ENCODE results near the gene ZBTB20. TPM values are rescaled to one million over a fixed set of nuclear protein-coding genes. Genes with fewer than 3 reads are reported as not detected.

ZBTB20 gene
- total RNA-seq, 6 experiments from 2014 or later = 36.7 to 59.4 (median 46.7) TPM

DNA sequence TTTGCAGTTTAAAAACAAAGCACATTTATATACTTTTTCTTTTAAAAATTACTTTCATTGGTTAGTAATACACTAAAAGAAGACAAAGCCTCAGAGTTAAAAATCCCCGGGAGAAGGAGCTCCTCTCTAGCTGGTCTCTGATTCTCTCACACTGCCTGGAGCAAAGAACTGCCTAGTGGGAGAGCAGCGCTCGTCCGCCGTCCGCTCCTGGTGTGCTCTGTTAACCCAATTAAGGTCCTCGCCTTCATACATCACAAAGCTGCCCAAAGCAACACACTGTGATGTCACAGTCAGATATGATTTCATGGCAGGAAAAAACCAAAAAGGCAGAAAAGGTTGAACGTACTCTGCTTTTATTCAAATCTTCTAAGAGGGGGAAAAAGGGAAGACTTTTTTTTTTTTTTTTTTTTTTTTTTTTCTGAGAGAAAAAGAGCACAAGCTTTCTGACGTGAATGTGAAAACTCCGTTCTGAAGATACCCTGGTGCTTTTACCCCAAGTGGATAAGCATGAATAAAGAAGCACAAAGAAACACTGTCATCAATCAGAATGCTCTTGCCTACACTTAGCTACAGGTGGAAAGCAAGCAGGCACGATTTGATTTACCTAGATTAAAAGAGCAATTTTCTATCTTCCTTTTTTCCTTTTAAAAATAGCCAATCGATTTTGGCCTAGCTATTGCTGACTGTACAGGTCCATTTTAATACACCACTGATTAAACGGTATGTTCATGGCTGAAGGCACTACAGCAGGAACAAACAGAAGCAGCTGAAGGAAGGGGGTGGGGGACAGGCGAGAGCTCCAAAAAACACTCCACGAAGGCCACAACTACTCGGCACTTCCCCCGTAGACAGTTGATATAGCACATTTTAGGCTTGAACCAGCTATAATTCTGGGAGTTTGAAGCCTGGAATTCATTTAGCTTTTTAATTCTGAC lies 738.1 kb downstream of the ZBTB20 start:
- Histone ChIP-seq H3K9me3 (no peaks in the 10 kb centered on the region), H3K27me3 (no peaks in the 10 kb centered on the region), H3K36me3 (no peaks in the 10 kb centered on the region), H3K4me1 (peaks cover 0 to 30% (median 6%) of the 10 kb centered on the region in 4 donors), H3K4me3 (no peak overlapping the region), H3K27ac (peak overlapping the region in 1 of 3 donors; percentile 0)
- peak; percentile 50 to 72 (median 60) for ATAC-seq
- intact Hi-C loops (cut with DNase I) = no loop called here
- no peak for DNase-seq
- WGBS (ENCODE audit: insufficient coverage, low coverage, low lambda C conversion rate, missing lambda C conversion rate) = 32% methylated on average over 17 of the region's 17 CpGs
- no peak for TF ChIP-seq POLR2A (IDR thresholded peaks at IDR 0.05)
- TF ChIP-seq, protein P1, sequence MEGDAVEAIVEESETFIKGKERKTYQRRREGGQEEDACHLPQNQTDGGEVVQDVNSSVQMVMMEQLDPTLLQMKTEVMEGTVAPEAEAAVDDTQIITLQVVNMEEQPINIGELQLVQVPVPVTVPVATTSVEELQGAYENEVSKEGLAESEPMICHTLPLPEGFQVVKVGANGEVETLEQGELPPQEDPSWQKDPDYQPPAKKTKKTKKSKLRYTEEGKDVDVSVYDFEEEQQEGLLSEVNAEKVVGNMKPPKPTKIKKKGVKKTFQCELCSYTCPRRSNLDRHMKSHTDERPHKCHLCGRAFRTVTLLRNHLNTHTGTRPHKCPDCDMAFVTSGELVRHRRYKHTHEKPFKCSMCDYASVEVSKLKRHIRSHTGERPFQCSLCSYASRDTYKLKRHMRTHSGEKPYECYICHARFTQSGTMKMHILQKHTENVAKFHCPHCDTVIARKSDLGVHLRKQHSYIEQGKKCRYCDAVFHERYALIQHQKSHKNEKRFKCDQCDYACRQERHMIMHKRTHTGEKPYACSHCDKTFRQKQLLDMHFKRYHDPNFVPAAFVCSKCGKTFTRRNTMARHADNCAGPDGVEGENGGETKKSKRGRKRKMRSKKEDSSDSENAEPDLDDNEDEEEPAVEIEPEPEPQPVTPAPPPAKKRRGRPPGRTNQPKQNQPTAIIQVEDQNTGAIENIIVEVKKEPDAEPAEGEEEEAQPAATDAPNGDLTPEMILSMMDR (IDR thresholded peaks at IDR 0.05) = no peak

DNA sequence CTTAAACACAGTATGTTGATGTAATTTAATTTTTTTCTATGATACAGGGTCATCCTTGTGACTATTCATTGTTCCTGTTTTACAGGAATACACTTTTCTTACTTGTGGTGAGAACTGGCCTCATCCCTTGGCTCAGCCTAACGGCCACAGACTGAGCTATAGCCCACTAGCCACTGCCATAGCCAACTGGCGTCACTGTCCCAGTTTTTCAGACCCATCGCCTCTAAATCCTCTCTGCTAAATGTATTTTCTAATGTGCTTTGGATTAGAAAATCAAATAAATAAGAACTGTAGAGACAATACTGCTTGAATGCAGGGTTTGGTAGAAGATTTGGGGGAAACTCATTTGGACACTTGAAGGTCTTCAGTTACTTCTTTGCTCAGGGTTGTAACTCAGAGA lies 740.2 kb downstream of the ZBTB20 start:
- no peaks in the 10 kb centered on the region for H3K9me3 ChIP-seq
- no peak overlapping the region for H3K27ac ChIP-seq
- DNase-seq (no peak), ATAC-seq (no peak)
- H3K36me3 ChIP-seq = no peaks in the 10 kb centered on the region
- H3K27me3 ChIP-seq = no peaks in the 10 kb centered on the region
- intact Hi-C loops (cut with DNase I) = no loop called here
- H3K4me3 ChIP-seq = no peak overlapping the region
- H3K4me1 ChIP-seq = peaks cover 0 to 14% (median 6%) of the 10 kb centered on the region in 4 donors
- TF ChIP-seq, protein P1 (IDR thresholded peaks at IDR 0.05) = no peak
- TF ChIP-seq POLR2A (IDR thresholded peaks at IDR 0.05) = no peak
- 78% methylated on average over 3 of the region's 3 CpGs for WGBS (ENCODE audit: insufficient coverage, low coverage, low lambda C conversion rate, missing lambda C conversion rate)

DNA sequence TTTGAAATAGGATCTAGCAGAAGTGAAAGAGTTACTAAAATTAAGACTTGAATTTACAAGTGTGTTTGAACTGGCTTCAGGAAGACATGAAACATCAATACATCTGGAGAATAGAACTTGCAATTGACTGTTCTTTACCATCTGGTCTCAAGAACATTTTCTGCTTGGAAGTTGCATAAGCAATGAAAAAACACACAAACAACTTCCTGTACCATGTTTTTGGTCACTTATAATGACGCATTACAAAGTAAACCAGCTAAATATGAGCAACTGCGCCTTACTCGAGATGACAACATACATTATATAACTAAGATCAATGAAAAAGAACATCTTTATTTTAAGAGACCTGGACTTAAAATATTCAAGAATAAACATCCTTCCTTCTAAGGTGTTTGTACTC lies 740.8 kb downstream of the ZBTB20 start:
- DNase-seq (no peak), ATAC-seq (no peak)
- Histone ChIP-seq H3K4me3 (no peak overlapping the region), H3K36me3 (no peaks in the 10 kb centered on the region), H3K27ac (no peak overlapping the region), H3K9me3 (no peaks in the 10 kb centered on the region), H3K27me3 (no peaks in the 10 kb centered on the region), H3K4me1 (peaks cover 0 to 18% (median 7%) of the 10 kb centered on the region in 4 donors)
- 57% methylated on average over 3 of the region's 3 CpGs for WGBS (ENCODE audit: insufficient coverage, low coverage, low lambda C conversion rate, missing lambda C conversion rate)
- intact Hi-C loops (cut with DNase I) = no loop called here
- TF ChIP-seq, protein P1 (IDR thresholded peaks at IDR 0.05) = no peak
- no peak for TF ChIP-seq POLR2A (IDR thresholded peaks at IDR 0.05)

DNA sequence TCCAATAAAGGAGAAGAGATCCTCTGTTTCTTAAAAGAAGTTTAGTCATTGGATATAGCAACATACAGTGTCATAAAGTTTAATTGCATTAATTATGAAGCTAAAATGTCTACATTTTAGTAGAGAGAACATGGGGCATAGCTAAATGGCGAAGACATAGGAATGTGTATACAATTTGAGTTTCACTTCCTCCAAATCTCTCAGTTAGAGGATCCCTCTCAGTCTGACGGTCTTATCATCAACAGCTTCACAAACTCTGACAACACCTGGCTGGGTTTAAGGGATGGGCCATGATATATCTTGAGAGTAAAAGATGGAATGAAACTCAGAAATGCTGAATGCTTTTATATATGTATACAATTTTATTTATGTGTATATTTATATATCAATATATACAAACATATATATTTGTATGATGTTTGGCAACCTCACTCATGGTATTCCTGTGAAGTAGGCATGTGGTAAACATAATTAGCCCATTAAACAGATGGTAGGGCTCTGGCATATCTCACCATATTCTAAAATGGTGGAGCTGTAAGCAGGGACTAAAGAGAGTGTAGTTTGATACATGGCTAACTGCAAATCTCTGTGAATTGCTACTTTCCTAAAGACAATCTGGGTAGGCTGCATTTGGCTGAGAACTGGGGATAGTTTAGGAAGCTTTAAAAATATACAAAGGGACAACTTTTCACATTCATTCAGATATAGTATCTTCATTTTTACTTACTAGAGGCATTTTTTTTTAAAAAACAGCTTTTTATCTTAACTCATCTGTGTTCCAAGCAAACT lies 741.7 kb downstream of the ZBTB20 start:
- TF ChIP-seq, protein P1 (IDR thresholded peaks at IDR 0.05) = no peak
- no peak for TF ChIP-seq POLR2A (IDR thresholded peaks at IDR 0.05)
- no peak for ATAC-seq
- Histone ChIP-seq H3K4me3 (no peak overlapping the region), H3K4me1 (peaks cover 0 to 20% (median 7%) of the 10 kb centered on the region in 4 donors), H3K9me3 (no peaks in the 10 kb centered on the region), H3K27me3 (no peaks in the 10 kb centered on the region), H3K36me3 (no peaks in the 10 kb centered on the region), H3K27ac (no peak overlapping the region)
- intact Hi-C loops (cut with DNase I) = no loop called here
- WGBS (ENCODE audit: insufficient coverage, low coverage, low lambda C conversion rate, missing lambda C conversion rate) = 84% methylated on average over 2 of the region's 2 CpGs
- no peak for DNase-seq

All from right lobe of liver (tissue), 6 donors.